Body of pancreas (tissue), 4 donors: ENCODE results near the gene BLOC1S3.

Source experiments
- CTCF ChIP-seq, 7 experiments: fragments of 450-650 bp in 4 of 7; fragments of 200-600 bp in 3 of 7; sonication (generic) in 3 of 7; IDR thresholded peaks; one replicate each; pipeline ENCODE4 v1.5.1; 2016 to 2019; ENCODE audit warnings: antibody characterized with exemption in 7 of 7
- POLR2A ChIP-seq, 3 donors: fragments of 450-650 bp; IDR thresholded peaks; one replicate each; pipeline ENCODE4 v1.6.1; 2016; ENCODE audit warnings: antibody characterized with exemption in 3 of 3, mild to moderate bottlenecking in 2 of 3

DNA sequence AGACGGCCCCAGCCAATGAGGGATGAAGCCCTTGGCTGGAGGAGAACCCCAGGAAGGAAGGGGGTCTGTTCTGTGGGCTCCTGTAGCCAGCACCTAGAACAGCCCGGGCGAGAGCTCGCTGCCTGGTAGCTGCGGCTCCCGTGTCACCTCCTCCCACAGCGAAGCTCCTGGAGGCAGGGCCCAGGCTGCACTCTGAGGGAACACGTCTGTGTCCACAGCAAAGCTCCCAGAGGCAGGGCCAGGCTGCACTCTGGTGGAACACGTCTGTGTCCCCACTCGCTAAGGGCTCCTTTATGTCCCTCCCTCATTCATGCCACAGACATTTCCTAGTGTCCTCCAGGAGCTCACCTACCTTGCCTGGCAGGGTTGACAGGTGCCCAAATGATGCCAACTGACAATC, 9.0 kb upstream of the BLOC1S3 start:
- no peak for TF ChIP-seq CTCF (IDR thresholded peaks at IDR 0.05)
- no peak for TF ChIP-seq POLR2A (IDR thresholded peaks at IDR 0.05)
